HEK293 (cell line): Measurements from ENCODE around the gene ZNF274.

Source experiments
- FEZF1 ChIP-seq: fragments of 450-650 bp; formaldehyde crosslinking; IDR thresholded peaks from 2 replicates; pipeline ENCODE4 v1.5.1; 2016; ENCODE audit warnings: missing biosample characterization, missing genetic modification characterization
- GLI2 ChIP-seq: fragments of 450-650 bp; formaldehyde crosslinking; IDR thresholded peaks from 2 replicates; pipeline ENCODE4; 2017; ENCODE audit warnings: missing biosample characterization, missing genetic modification characterization, low read depth, borderline replicate concordance
- GLIS1 ChIP-seq: fragments of 450-650 bp; formaldehyde crosslinking; IDR thresholded peaks from 2 replicates; pipeline ENCODE4 v1.5.1; 2016; ENCODE audit warnings: missing biosample characterization, missing genetic modification characterization
- HOXC10 ChIP-seq: sonication (generic); formaldehyde crosslinking; IDR thresholded peaks from 2 replicates; pipeline ENCODE4 v1.8.1; 2023; ENCODE audit warnings: mild to moderate bottlenecking, missing genetic modification reagents
- MEIS1 ChIP-seq: sonication (generic); formaldehyde crosslinking; IDR thresholded peaks from 2 replicates; pipeline ENCODE4 v1.8.1; 2022; ENCODE audit warnings: missing genetic modification reagents, mild to moderate bottlenecking, borderline replicate concordance
- PBX3 ChIP-seq: sonication (generic); formaldehyde crosslinking; IDR thresholded peaks from 2 replicates; pipeline ENCODE4 v1.8.1; 2022; ENCODE audit warnings: mild to moderate bottlenecking, moderate library complexity, missing genetic modification reagents
- YY2 ChIP-seq: fragments of 450-650 bp; formaldehyde crosslinking; IDR thresholded peaks from 2 replicates; pipeline ENCODE4 v1.5.1; 2016; ENCODE audit warnings: missing biosample characterization, missing genetic modification characterization
- ZBTB26 ChIP-seq: fragments of 450-650 bp; formaldehyde crosslinking; optimal IDR thresholded peaks from 2 replicates; pipeline ENCODE3; 2016; ENCODE audit warnings: missing biosample characterization, mild to moderate bottlenecking, missing genetic modification characterization
- ZBTB8A ChIP-seq: fragments of 450-650 bp; formaldehyde crosslinking; IDR thresholded peaks from 2 replicates; pipeline ENCODE4 v1.5.1; 2016; ENCODE audit warnings: missing biosample characterization, missing genetic modification characterization
- ZIC2 ChIP-seq: fragments of 450-650 bp; formaldehyde crosslinking; IDR thresholded peaks from 2 replicates; pipeline ENCODE4 v1.5.1; 2016; ENCODE audit warnings: missing biosample characterization, missing genetic modification characterization
- ZNF184 ChIP-seq: fragments of 450-650 bp; IDR thresholded peaks from 2 replicates; pipeline ENCODE4 v1.5.1; 2018; ENCODE audit warnings: missing biosample characterization, mild to moderate bottlenecking, missing genetic modification characterization
- ZNF292 ChIP-seq: fragments of 450-650 bp; formaldehyde crosslinking; IDR thresholded peaks from 2 replicates; pipeline ENCODE4 v1.5.1; 2016; ENCODE audit warnings: low read depth, missing biosample characterization, missing genetic modification characterization, borderline replicate concordance
- ZNF324 ChIP-seq: fragments of 450-650 bp; formaldehyde crosslinking; IDR thresholded peaks from 2 replicates; pipeline ENCODE4 v1.5.1; 2016; ENCODE audit warnings: missing biosample characterization, missing genetic modification characterization
- ZNF335 ChIP-seq: fragments of 450-650 bp; formaldehyde crosslinking; conservative IDR thresholded peaks from 2 replicates; pipeline ENCODE4 v1.5.1; 2016; ENCODE audit warnings: missing biosample characterization, missing genetic modification characterization
- ZNF416 ChIP-seq: fragments of 450-650 bp; formaldehyde crosslinking; IDR thresholded peaks from 2 replicates; pipeline ENCODE4 v1.5.1; 2016; ENCODE audit warnings: missing biosample characterization, missing genetic modification characterization
- ZNF423 ChIP-seq: fragments of 450-650 bp; formaldehyde crosslinking; IDR thresholded peaks from 2 replicates; pipeline ENCODE4 v1.5.1; 2016; ENCODE audit warnings: missing biosample characterization, missing genetic modification characterization
- ZNF501 ChIP-seq: fragments of 450-650 bp; formaldehyde crosslinking; IDR thresholded peaks from 2 replicates; pipeline ENCODE4 v1.5.1; 2016; ENCODE audit warnings: missing biosample characterization, missing genetic modification characterization
- ZNF561 ChIP-seq: fragments of 450-650 bp; IDR thresholded peaks from 2 replicates; pipeline ENCODE4 v1.5.1; 2018; ENCODE audit warnings: missing biosample characterization, missing genetic modification characterization, borderline replicate concordance
- ZNF610 ChIP-seq: fragments of 450-650 bp; formaldehyde crosslinking; IDR thresholded peaks from 2 replicates; pipeline ENCODE4 v1.5.1; 2016; ENCODE audit warnings: missing biosample characterization, missing genetic modification characterization, borderline replicate concordance
- ZNF660 ChIP-seq: fragments of 450-650 bp; IDR thresholded peaks from 2 replicates; pipeline ENCODE4 v1.5.1; 2018; ENCODE audit warnings: missing biosample characterization, mild to moderate bottlenecking, missing genetic modification characterization
- ZNF664 ChIP-seq: fragments of 450-650 bp; formaldehyde crosslinking; IDR thresholded peaks from 2 replicates; pipeline ENCODE4 v1.5.1; 2016; ENCODE audit warnings: missing biosample characterization, missing genetic modification characterization
- ZSCAN30 ChIP-seq: fragments of 450-650 bp; IDR thresholded peaks from 2 replicates; pipeline ENCODE4 v1.5.1; 2018; ENCODE audit warnings: missing biosample characterization, mild to moderate bottlenecking, missing genetic modification characterization, moderate library complexity
- TF ChIP-seq, protein P1 (sequence below): fragments of 450-650 bp; formaldehyde crosslinking; IDR thresholded peaks from 2 replicates; pipeline ENCODE4 v1.5.1; 2016; ENCODE audit warnings: missing biosample characterization, missing genetic modification characterization
- TF ChIP-seq, protein P2 (sequence below): fragments of 450-650 bp; formaldehyde crosslinking; IDR thresholded peaks from 2 replicates; pipeline ENCODE4 v1.5.1; 2016; ENCODE audit warnings: missing biosample characterization, missing genetic modification characterization
- TF ChIP-seq, protein P3 (sequence below): fragments of 450-650 bp; formaldehyde crosslinking; IDR thresholded peaks from 2 replicates; pipeline ENCODE4 v1.5.1; 2017; ENCODE audit warnings: missing biosample characterization, missing genetic modification characterization
- TF ChIP-seq, protein P4 (sequence below): fragments of 450-650 bp; formaldehyde crosslinking; IDR thresholded peaks from 2 replicates; pipeline ENCODE4 v1.5.1; 2016; ENCODE audit warnings: missing biosample characterization, missing genetic modification characterization

ZNF274 gene

GRCh38 chr19:58154679-58155648, 27.9 kb upstream of the ZNF274 start (continued):
- TF ChIP-seq, protein P1, sequence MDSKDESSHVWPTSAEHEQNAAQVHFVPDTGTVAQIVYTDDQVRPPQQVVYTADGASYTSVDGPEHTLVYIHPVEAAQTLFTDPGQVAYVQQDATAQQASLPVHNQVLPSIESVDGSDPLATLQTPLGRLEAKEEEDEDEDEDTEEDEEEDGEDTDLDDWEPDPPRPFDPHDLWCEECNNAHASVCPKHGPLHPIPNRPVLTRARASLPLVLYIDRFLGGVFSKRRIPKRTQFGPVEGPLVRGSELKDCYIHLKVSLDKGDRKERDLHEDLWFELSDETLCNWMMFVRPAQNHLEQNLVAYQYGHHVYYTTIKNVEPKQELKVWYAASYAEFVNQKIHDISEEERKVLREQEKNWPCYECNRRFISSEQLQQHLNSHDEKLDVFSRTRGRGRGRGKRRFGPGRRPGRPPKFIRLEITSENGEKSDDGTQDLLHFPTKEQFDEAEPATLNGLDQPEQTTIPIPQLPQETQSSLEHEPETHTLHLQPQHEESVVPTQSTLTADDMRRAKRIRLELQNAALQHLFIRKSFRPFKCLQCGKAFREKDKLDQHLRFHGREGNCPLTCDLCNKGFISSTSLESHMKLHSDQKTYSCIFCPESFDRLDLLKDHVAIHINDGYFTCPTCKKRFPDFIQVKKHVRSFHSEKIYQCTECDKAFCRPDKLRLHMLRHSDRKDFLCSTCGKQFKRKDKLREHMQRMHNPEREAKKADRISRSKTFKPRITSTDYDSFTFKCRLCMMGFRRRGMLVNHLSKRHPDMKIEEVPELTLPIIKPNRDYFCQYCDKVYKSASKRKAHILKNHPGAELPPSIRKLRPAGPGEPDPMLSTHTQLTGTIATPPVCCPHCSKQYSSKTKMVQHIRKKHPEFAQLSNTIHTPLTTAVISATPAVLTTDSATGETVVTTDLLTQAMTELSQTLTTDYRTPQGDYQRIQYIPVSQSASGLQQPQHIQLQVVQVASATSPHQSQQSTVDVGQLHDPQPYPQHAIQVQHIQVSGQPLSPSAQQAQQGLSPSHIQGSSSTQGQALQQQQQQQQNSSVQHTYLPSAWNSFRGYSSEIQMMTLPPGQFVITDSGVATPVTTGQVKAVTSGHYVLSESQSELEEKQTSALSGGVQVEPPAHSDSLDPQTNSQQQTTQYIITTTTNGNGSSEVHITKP (tag by site-specific recombination): 0 out of 2 replicates have a peak, but pooled peaks have one; percentile 31
- TF ChIP-seq ZNF416 (tag by site-specific recombination) (no peak), MEIS1 (CRISPR knock-in tag) (no peak), GLI2 (no peak), ZNF423 (tag by site-specific recombination) (no peak), ZNF561 (tag by site-specific recombination) (peak; percentile 77; the same call in 1 of the 2 replicates), ZSCAN30 (tag by site-specific recombination) (peak; percentile 46; the same call in 1 of the 2 replicates), PBX3 (CRISPR knock-in tag) (peak; percentile 59; the same call in 1 of the 2 replicates), GLIS1 (tag by site-specific recombination) (peak; percentile 68), ZNF324 (peak; percentile 68), ZNF335 (tag by site-specific recombination) (peak; percentile 95), ZIC2 (tag by site-specific recombination) (0 out of 2 replicates have a peak, but pooled peaks have one; percentile 15), HOXC10 (CRISPR knock-in tag) (peak; percentile 85; the same call in 1 of the 2 replicates), ZBTB26 (tag by site-specific recombination) (peak; percentile 65), ZNF501 (tag by site-specific recombination) (peak; percentile 74), ZNF184 (tag by site-specific recombination) (no peak), ZNF660 (tag by site-specific recombination) (peak; percentile 79), ZNF664 (tag by site-specific recombination) (no peak), ZBTB8A (tag by site-specific recombination) (no peak; the same call in 1 of the 2 replicates), FEZF1 (no peak), YY2 (tag by site-specific recombination) (peak; percentile 73), ZNF292 (tag by site-specific recombination) (no peak), ZNF610 (peak; percentile 51; the same call in 1 of the 2 replicates)
- TF ChIP-seq, protein P2, sequence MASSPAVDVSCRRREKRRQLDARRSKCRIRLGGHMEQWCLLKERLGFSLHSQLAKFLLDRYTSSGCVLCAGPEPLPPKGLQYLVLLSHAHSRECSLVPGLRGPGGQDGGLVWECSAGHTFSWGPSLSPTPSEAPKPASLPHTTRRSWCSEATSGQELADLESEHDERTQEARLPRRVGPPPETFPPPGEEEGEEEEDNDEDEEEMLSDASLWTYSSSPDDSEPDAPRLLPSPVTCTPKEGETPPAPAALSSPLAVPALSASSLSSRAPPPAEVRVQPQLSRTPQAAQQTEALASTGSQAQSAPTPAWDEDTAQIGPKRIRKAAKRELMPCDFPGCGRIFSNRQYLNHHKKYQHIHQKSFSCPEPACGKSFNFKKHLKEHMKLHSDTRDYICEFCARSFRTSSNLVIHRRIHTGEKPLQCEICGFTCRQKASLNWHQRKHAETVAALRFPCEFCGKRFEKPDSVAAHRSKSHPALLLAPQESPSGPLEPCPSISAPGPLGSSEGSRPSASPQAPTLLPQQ (tag by site-specific recombination): 0 out of 2 replicates have a peak, but pooled peaks have one; percentile 67
- TF ChIP-seq, protein P3, sequence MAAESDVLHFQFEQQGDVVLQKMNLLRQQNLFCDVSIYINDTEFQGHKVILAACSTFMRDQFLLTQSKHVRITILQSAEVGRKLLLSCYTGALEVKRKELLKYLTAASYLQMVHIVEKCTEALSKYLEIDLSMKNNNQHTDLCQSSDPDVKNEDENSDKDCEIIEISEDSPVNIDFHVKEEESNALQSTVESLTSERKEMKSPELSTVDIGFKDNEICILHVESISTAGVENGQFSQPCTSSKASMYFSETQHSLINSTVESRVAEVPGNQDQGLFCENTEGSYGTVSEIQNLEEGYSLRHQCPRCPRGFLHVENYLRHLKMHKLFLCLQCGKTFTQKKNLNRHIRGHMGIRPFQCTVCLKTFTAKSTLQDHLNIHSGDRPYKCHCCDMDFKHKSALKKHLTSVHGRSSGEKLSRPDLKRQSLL (tag by site-specific recombination): peak; percentile 44; the same call in 1 of the 2 replicates
- TF ChIP-seq, protein P4, sequence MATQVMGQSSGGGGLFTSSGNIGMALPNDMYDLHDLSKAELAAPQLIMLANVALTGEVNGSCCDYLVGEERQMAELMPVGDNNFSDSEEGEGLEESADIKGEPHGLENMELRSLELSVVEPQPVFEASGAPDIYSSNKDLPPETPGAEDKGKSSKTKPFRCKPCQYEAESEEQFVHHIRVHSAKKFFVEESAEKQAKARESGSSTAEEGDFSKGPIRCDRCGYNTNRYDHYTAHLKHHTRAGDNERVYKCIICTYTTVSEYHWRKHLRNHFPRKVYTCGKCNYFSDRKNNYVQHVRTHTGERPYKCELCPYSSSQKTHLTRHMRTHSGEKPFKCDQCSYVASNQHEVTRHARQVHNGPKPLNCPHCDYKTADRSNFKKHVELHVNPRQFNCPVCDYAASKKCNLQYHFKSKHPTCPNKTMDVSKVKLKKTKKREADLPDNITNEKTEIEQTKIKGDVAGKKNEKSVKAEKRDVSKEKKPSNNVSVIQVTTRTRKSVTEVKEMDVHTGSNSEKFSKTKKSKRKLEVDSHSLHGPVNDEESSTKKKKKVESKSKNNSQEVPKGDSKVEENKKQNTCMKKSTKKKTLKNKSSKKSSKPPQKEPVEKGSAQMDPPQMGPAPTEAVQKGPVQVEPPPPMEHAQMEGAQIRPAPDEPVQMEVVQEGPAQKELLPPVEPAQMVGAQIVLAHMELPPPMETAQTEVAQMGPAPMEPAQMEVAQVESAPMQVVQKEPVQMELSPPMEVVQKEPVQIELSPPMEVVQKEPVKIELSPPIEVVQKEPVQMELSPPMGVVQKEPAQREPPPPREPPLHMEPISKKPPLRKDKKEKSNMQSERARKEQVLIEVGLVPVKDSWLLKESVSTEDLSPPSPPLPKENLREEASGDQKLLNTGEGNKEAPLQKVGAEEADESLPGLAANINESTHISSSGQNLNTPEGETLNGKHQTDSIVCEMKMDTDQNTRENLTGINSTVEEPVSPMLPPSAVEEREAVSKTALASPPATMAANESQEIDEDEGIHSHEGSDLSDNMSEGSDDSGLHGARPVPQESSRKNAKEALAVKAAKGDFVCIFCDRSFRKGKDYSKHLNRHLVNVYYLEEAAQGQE (tag by site-specific recombination): peak; percentile 28; the same call in 1 of the 2 replicates
